NCI-H146 (cell line): ENCODE results near the gene PPDPF.
A peak's percentile ranks its signal among the peaks of the same experiment; 100 is the strongest.

Experiments used
- DNase-seq: peaks from one replicate; lab custom pipeline; 2025; lab: John Stamatoyannopoulos, UW

PPDPF gene

GRCh38 chr20:63538204-63539091 is 17.9 kb downstream of the PPDPF start:
- peak; percentile 65 for DNase-seq

GRCh38 chr20:63539092-63539430 is 18.5 kb downstream of the PPDPF start:
- DNase-seq = no peak

- DNase-seq = no peak
Observed at GRCh38 chr20:63539441-63540370, 19.1 kb downstream of the PPDPF start.

GRCh38 chr20:63540417-63541186 is 20.0 kb downstream of the PPDPF start:
- DNase-seq = no peak

GRCh38 chr20:63541371-63541770 is 20.8 kb downstream of the PPDPF start:
- no peak for DNase-seq

- no peak for DNase-seq
Observed at GRCh38 chr20:63542031-63542559, 21.5 kb downstream of the PPDPF start.

- no peak for DNase-seq
Observed at GRCh38 chr20:63542696-63543095, 22.1 kb downstream of the PPDPF start.

- DNase-seq = no peak
Observed at GRCh38 chr20:63543131-63543530, 22.6 kb downstream of the PPDPF start.

- no peak for DNase-seq
Observed at GRCh38 chr20:63543733-63544132, 23.2 kb downstream of the PPDPF start.

GRCh38 chr20:63544241-63544957 is 23.8 kb downstream of the PPDPF start:
- no peak for DNase-seq

GRCh38 chr20:63544958-63545516 is 24.5 kb downstream of the PPDPF start:
- DNase-seq = no peak

GRCh38 chr20:63545814-63546213 is 25.2 kb downstream of the PPDPF start:
- DNase-seq = peak; percentile 91

GRCh38 chr20:63546256-63546955 is 25.8 kb downstream of the PPDPF start:
- DNase-seq = peak; percentile 94

GRCh38 chr20:63546956-63547724 is 26.6 kb downstream of the PPDPF start:
- no peak for DNase-seq

- DNase-seq = peak; percentile 50
Observed at GRCh38 chr20:63547725-63548480, 27.3 kb downstream of the PPDPF start, which contains the start of gene SRMS. SRMS (minus strand) TSS chr20:63547749; CDS start chr20:63547463, 286 bp downstream.

- no peak for DNase-seq
Observed at GRCh38 chr20:63548542-63548941, 28.0 kb downstream of the PPDPF start.

- DNase-seq = no peak
Observed at GRCh38 chr20:63549019-63549418, 28.5 kb downstream of the PPDPF start.

GRCh38 chr20:63549679-63550282 is 29.2 kb downstream of the PPDPF start:
- no peak for DNase-seq
